GM21360 (cell line): Measurements from ENCODE around the gene ASIP.
"Not testable (repeated sequence)": the region's sequence is repeated elsewhere in the genome, so short reads cannot be mapped to it uniquely, and the experiment has no call there.

Source experiments
- ATAC-seq: cut with Tn5 transposase; IDR thresholded peaks from one replicate; pipeline ENCODE4 v1.9.1; 2021; ENCODE audit warnings: mild to moderate bottlenecking, moderate library complexity; ENCODE audit not compliant: unreplicated experiment

The ASIP gene

GRCh38 chr20:34282041-34282440 lies 40.8 kb downstream of the ASIP start:
- no peak for ATAC-seq

- ATAC-seq: no peak
Measured at GRCh38 chr20:34283844-34284243, 42.6 kb downstream of the ASIP start.

GRCh38 chr20:34285450-34285849 lies 44.2 kb downstream of the ASIP start:
- ATAC-seq: no peak

- not testable (repeated sequence) for ATAC-seq
Measured at GRCh38 chr20:34287500-34287899, 46.3 kb downstream of the ASIP start.

GRCh38 chr20:34290471-34290870 lies 49.2 kb downstream of the ASIP start:
- ATAC-seq: no peak

GRCh38 chr20:34292496-34292895 lies 51.3 kb downstream of the ASIP start:
- no peak for ATAC-seq

- ATAC-seq: no peak
Measured at GRCh38 chr20:34293119-34293518, 51.9 kb downstream of the ASIP start.

- no peak for ATAC-seq
Measured at GRCh38 chr20:34293589-34293988, 52.4 kb downstream of the ASIP start.

GRCh38 chr20:34294563-34294962 lies 53.3 kb downstream of the ASIP start:
- no peak for ATAC-seq

- ATAC-seq: no peak
Measured at GRCh38 chr20:34295284-34295683, 54.1 kb downstream of the ASIP start.

- ATAC-seq: no peak
Measured at GRCh38 chr20:34296468-34296867, 55.2 kb downstream of the ASIP start.

- not testable (repeated sequence) for ATAC-seq
Measured at GRCh38 chr20:34298294-34298784, 57.1 kb downstream of the ASIP start.

GRCh38 chr20:34299556-34300255 lies 58.5 kb downstream of the ASIP start:
- ATAC-seq: no peak

- ATAC-seq: no peak
Measured at GRCh38 chr20:34300256-34300806, 59.1 kb downstream of the ASIP start.

- no peak for ATAC-seq
Measured at GRCh38 chr20:34300809-34301586, 59.8 kb downstream of the ASIP start.

GRCh38 chr20:34301587-34302311 lies 60.5 kb downstream of the ASIP start:
- ATAC-seq: no peak

- no peak for ATAC-seq
Measured at GRCh38 chr20:34302312-34302722, 61.1 kb downstream of the ASIP start.

- ATAC-seq: peak; percentile 85
Measured at GRCh38 chr20:34302723-34303533, 61.7 kb downstream of the ASIP start, which contains the start of gene AHCY. Gene AHCY, minus strand, starts transcription at chr20:34303355. Its CDS starts 85 bp downstream, at chr20:34303270.

- ATAC-seq: no peak
Measured at GRCh38 chr20:34305333-34306230, 64.4 kb downstream of the ASIP start.
